Measurements from ENCODE around the gene NEDD4L. TPM values are rescaled to one million over a fixed set of nuclear protein-coding genes. Genes with fewer than 3 reads are reported as not detected.

The NEDD4L gene
- total and polyA plus RNA-seq, 4 donors: 40.2 to 308 (median 148) TPM

- DNase-seq (no peak), ATAC-seq (ENCODE audit: insufficient read depth, low FRiP score) (no peak)
- no peak overlapping the region for H3K4me3 ChIP-seq
- H3K9me3 ChIP-seq (ENCODE audit: control insufficient read depth in 4 of 4, insufficient read depth in 3 of 4, low read length in 3 of 4): no peaks in the 10 kb centered on the region
- H3K4me1 ChIP-seq (ENCODE audit: control insufficient read depth in 5 of 5, insufficient read depth in 5 of 5, low read length in 5 of 5): peaks cover 0 to 39% (median 14%) of the 10 kb centered on the region in 5 donors
- H3K9ac ChIP-seq (ENCODE audit: insufficient read depth in 1 of 2, low read length in 2 of 2): no peak overlapping the region
- H3K27ac ChIP-seq (ENCODE audit: low read depth in 1 of 2, low read length in 1 of 2): no peak overlapping the region
- WGBS, 2 donors: 81 to 88% methylated on average over 3 of the region's 3 CpGs
- TF ChIP-seq CTCF (IDR thresholded peaks at IDR 0.05; ENCODE audit: control extremely low read depth, extremely low read depth): no peak
- no peaks in the 10 kb centered on the region for H3K36me3 ChIP-seq (ENCODE audit: control insufficient read depth in 4 of 4, insufficient read depth in 4 of 4, low read length in 4 of 4)
- no peaks in the 10 kb centered on the region for H3K27me3 ChIP-seq (ENCODE audit: control insufficient read depth in 3 of 3, insufficient read depth in 3 of 3, low read length in 2 of 3)
These were observed 58.8 kb downstream of the NEDD4L start for GRCh38 chr18:58102875-58103274.

- H3K4me1 ChIP-seq (ENCODE audit: control insufficient read depth in 5 of 5, insufficient read depth in 5 of 5, low read length in 5 of 5): peaks cover 0 to 39% (median 13%) of the 10 kb centered on the region in 5 donors
- H3K27me3 ChIP-seq (ENCODE audit: control insufficient read depth in 3 of 3, insufficient read depth in 3 of 3, low read length in 2 of 3): no peaks in the 10 kb centered on the region
- peak overlapping the region in 1 of 2 donors; percentile 43 for H3K9ac ChIP-seq (ENCODE audit: insufficient read depth in 1 of 2, low read length in 2 of 2)
- H3K9me3 ChIP-seq (ENCODE audit: control insufficient read depth in 4 of 4, insufficient read depth in 3 of 4, low read length in 3 of 4): no peaks in the 10 kb centered on the region
- H3K36me3 ChIP-seq (ENCODE audit: control insufficient read depth in 4 of 4, insufficient read depth in 4 of 4, low read length in 4 of 4): no peaks in the 10 kb centered on the region
- ATAC-seq (ENCODE audit: insufficient read depth, low FRiP score): no peak
- WGBS, 2 donors: 42 to 72% methylated on average over 6 of the region's 6 CpGs
- H3K27ac ChIP-seq (ENCODE audit: low read depth in 1 of 2, low read length in 1 of 2): peak overlapping the region in 1 of 2 donors; percentile 32
- TF ChIP-seq CTCF (IDR thresholded peaks at IDR 0.05; ENCODE audit: control extremely low read depth, extremely low read depth): no peak
- H3K4me3 ChIP-seq: no peak overlapping the region
- DNase-seq: peak; percentile 57 to 82 (median 82)
These were observed 59.4 kb downstream of the NEDD4L start for GRCh38 chr18:58103339-58103985.

GRCh38 chr18:58104096-58104495, 60.1 kb downstream of the NEDD4L start:
- no peak overlapping the region for H3K27ac ChIP-seq (ENCODE audit: low read depth in 1 of 2, low read length in 1 of 2)
- no peak for ATAC-seq (ENCODE audit: insufficient read depth, low FRiP score)

More at GRCh38 chr18:58104096-58104495, 60.1 kb downstream of the NEDD4L start:
- DNase-seq: peak; percentile 51 to 61 (median 57)
- Histone ChIP-seq H3K36me3 (ENCODE audit: control insufficient read depth in 4 of 4, insufficient read depth in 4 of 4, low read length in 4 of 4) (no peaks in the 10 kb centered on the region), H3K4me3 (no peak overlapping the region), H3K9me3 (ENCODE audit: control insufficient read depth in 4 of 4, insufficient read depth in 3 of 4, low read length in 3 of 4) (no peaks in the 10 kb centered on the region), H3K27me3 (ENCODE audit: control insufficient read depth in 3 of 3, insufficient read depth in 3 of 3, low read length in 2 of 3) (no peaks in the 10 kb centered on the region), H3K4me1 (ENCODE audit: control insufficient read depth in 5 of 5, insufficient read depth in 5 of 5, low read length in 5 of 5) (peaks cover 0 to 39% (median 13%) of the 10 kb centered on the region in 5 donors), H3K9ac (ENCODE audit: insufficient read depth in 1 of 2, low read length in 2 of 2) (peak overlapping the region in 1 of 2 donors; percentile 43)
- no peak for TF ChIP-seq CTCF (IDR thresholded peaks at IDR 0.05; ENCODE audit: control extremely low read depth, extremely low read depth)
- 40 to 61% methylated on average over 12 of the region's 12 CpGs for whole genome bisulfite sequencing, 2 donors

Data from lung (tissue), 12 donors.